ENCODE data around the gene CPPED1.

The CPPED1 gene, protein sequence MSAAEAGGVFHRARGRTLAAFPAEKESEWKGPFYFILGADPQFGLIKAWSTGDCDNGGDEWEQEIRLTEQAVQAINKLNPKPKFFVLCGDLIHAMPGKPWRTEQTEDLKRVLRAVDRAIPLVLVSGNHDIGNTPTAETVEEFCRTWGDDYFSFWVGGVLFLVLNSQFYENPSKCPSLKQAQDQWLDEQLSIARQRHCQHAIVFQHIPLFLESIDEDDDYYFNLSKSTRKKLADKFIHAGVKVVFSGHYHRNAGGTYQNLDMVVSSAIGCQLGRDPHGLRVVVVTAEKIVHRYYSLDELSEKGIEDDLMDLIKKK

DNA sequence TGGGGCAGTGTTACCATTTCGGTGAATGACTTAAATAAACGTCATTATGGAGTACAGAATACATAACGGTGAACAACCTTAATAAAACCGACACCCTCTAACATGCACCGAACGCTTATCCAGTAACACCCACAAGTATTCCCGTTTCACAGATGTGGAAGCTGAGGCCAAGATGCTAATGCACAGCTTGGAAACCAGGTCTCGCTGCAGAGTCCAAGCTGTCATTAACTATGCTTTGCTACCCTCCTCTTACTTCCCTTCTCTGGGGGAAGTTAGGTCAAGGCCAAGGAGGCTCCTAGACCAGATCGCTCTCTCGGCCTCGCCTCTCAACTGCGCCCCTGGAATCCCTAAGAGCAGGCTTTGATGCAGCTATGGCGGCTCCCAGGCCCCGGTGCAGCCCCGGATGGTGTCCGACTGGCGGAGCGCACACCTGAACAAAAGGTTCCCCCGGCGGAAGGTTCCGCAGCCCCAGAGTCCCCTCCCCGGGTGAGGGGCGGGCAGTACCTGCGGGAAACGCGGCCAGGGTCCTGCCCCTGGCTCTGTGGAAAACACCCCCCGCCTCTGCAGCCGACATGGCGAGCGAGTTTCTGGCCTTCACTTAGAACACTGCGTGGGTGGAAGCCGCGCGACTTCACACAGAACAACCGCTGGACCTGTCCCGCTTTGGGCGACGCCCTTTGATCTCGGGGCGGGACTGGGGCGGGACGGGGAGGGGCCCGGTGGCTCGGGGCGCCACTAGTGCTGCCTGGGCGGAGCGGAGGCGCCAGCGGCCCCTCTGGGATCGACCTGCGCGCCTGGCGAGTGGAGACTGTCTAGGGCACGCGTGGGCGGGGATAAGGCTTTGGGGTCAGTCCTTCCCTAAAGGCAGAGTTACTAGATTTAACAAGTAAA, at the start of gene CPPED1:
Gene CPPED1 (minus strand): TSS at position 685 of the 891 bp plus-strand sequence. CDS start 111 bp downstream, at position 574.
- ChIA-PET CTCF (interaction anchor here (0.6 kb wide), 1 partner anchor 785 kb away, joined by 4 read pairs; no protein-coding TSS in a partner anchor), POLR2A (interaction anchor here (0.8 to 1.2 kb wide), 2 partner anchors 10 to 16 kb away, joined by 3 to 5 read pairs; no protein-coding TSS in a partner anchor)
- Histone ChIP-seq H3K27ac (ENCODE audit: extremely low read depth, low read depth, low read length) (peak within 1 kb of the TSS; percentile 43; the same call in 1 of the 2 replicates), H3K4me1 (ENCODE audit: control insufficient read depth, insufficient read depth, low read length) (no peaks in the 10 kb centered on the region), H3K9me3 (ENCODE audit: control insufficient read depth, insufficient read depth, low read depth, low read length) (no peaks in the 10 kb centered on the region), H3K4me3 (ENCODE audit: low read depth, low read length) (peak within 1 kb of the TSS; percentile 75), H3K36me3 (ENCODE audit: control insufficient read depth in 2 of 2, insufficient read depth in 1 of 2, low read length in 2 of 2) (no peaks in the 10 kb centered on the region)
- TF ChIP-seq, protein P1, sequence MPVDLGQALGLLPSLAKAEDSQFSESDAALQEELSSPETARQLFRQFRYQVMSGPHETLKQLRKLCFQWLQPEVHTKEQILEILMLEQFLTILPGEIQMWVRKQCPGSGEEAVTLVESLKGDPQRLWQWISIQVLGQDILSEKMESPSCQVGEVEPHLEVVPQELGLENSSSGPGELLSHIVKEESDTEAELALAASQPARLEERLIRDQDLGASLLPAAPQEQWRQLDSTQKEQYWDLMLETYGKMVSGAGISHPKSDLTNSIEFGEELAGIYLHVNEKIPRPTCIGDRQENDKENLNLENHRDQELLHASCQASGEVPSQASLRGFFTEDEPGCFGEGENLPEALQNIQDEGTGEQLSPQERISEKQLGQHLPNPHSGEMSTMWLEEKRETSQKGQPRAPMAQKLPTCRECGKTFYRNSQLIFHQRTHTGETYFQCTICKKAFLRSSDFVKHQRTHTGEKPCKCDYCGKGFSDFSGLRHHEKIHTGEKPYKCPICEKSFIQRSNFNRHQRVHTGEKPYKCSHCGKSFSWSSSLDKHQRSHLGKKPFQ (tag by site-specific recombination; IDR thresholded peaks at IDR 0.05) = peak; percentile 73; the same call in 1 of the 2 replicates
- peak; percentile 87 for TF ChIP-seq ZFP69B (tag by site-specific recombination; IDR thresholded peaks at IDR 0.05)
- no peak for TF ChIP-seq MYNN (tag by site-specific recombination; IDR thresholded peaks at IDR 0.05; ENCODE audit: borderline replicate concordance)
- TF ChIP-seq ZBTB1 (tag by site-specific recombination; IDR thresholded peaks at IDR 0.05) = peak; percentile 40; the same call in 1 of the 2 replicates
- TF ChIP-seq FEZF1 (tag by site-specific recombination; IDR thresholded peaks at IDR 0.05) = peak; percentile 52; the same call in 1 of the 2 replicates
- peak; percentile 43; the same call in 1 of the 2 replicates for TF ChIP-seq ZNF558 (tag by site-specific recombination; IDR thresholded peaks at IDR 0.05)
- peak; percentile 94 for TF ChIP-seq ZNF24 (tag by site-specific recombination; IDR thresholded peaks at IDR 0.05)
- TF ChIP-seq, protein P2, sequence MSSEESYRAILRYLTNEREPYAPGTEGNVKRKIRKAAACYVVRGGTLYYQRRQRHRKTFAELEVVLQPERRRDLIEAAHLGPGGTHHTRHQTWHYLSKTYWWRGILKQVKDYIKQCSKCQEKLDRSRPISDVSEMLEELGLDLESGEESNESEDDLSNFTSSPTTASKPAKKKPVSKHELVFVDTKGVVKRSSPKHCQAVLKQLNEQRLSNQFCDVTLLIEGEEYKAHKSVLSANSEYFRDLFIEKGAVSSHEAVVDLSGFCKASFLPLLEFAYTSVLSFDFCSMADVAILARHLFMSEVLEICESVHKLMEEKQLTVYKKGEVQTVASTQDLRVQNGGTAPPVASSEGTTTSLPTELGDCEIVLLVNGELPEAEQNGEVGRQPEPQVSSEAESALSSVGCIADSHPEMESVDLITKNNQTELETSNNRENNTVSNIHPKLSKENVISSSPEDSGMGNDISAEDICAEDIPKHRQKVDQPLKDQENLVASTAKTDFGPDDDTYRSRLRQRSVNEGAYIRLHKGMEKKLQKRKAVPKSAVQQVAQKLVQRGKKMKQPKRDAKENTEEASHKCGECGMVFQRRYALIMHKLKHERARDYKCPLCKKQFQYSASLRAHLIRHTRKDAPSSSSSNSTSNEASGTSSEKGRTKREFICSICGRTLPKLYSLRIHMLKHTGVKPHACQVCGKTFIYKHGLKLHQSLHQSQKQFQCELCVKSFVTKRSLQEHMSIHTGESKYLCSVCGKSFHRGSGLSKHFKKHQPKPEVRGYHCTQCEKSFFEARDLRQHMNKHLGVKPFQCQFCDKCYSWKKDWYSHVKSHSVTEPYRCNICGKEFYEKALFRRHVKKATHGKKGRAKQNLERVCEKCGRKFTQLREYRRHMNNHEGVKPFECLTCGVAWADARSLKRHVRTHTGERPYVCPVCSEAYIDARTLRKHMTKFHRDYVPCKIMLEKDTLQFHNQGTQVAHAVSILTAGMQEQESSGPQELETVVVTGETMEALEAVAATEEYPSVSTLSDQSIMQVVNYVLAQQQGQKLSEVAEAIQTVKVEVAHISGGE (tag by site-specific recombination; conservative IDR thresholded peaks at IDR 0.05; ENCODE audit: low read depth) = peak; percentile 100
- TF ChIP-seq ZBTB21 (tag by site-specific recombination; IDR thresholded peaks at IDR 0.05) = peak; percentile 78
- 0 out of 2 replicates have a peak, but pooled peaks have one; percentile 19 for TF ChIP-seq ZNF544 (tag by site-specific recombination; IDR thresholded peaks at IDR 0.05)
- peak; percentile 83; the same call in 1 of the 2 replicates for TF ChIP-seq ZNF394 (tag by site-specific recombination; IDR thresholded peaks at IDR 0.05; ENCODE audit: borderline replicate concordance)
- no peak for TF ChIP-seq HOXC10 (CRISPR knock-in tag; IDR thresholded peaks at IDR 0.05)
- peak; percentile 89; the same call in 1 of the 2 replicates for TF ChIP-seq ZNF837 (tag by site-specific recombination; IDR thresholded peaks at IDR 0.05)
- TF ChIP-seq BCL11B (tag by site-specific recombination; IDR thresholded peaks at IDR 0.05; ENCODE audit: low read depth) = peak; percentile 96
- peak; percentile 54 for TF ChIP-seq WT1 (tag by site-specific recombination; IDR thresholded peaks at IDR 0.05)
- TF ChIP-seq, protein P3, sequence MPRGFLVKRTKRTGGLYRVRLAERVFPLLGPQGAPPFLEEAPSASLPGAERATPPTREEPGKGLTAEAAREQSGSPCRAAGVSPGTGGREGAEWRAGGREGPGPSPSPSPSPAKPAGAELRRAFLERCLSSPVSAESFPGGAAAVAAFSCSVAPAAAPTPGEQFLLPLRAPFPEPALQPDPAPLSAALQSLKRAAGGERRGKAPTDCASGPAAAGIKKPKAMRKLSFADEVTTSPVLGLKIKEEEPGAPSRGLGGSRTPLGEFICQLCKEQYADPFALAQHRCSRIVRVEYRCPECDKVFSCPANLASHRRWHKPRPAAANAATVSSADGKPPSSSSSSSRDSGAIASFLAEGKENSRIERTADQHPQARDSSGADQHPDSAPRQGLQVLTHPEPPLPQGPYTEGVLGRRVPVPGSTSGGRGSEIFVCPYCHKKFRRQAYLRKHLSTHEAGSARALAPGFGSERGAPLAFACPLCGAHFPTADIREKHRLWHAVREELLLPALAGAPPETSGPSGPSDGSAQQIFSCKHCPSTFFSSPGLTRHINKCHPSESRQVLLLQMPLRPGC (tag by site-specific recombination; IDR thresholded peaks at IDR 0.05) = peak; percentile 83
- no peak for TF ChIP-seq ZNF510 (tag by site-specific recombination; IDR thresholded peaks at IDR 0.05; ENCODE audit: insufficient replicate concordance)
- no peak for TF ChIP-seq ZNF747 (tag by site-specific recombination; IDR thresholded peaks at IDR 0.05)
- peak; percentile 85 for TF ChIP-seq ZSCAN23 (tag by site-specific recombination; IDR thresholded peaks at IDR 0.05)
- no peak for TF ChIP-seq ZNF621 (tag by site-specific recombination; IDR thresholded peaks at IDR 0.05)
- 0 out of 2 replicates have a peak, but pooled peaks have one; percentile 29 for TF ChIP-seq ZNF133 (tag by site-specific recombination; IDR thresholded peaks at IDR 0.05)
- TF ChIP-seq ZNF248 (tag by site-specific recombination; IDR thresholded peaks at IDR 0.05) = 0 out of 2 replicates have a peak, but pooled peaks have one; percentile 39
- peak; percentile 97 for TF ChIP-seq ZNF777 (tag by site-specific recombination; IDR thresholded peaks at IDR 0.05; ENCODE audit: borderline replicate concordance)
- 0 out of 2 replicates have a peak, but pooled peaks have one; percentile 25 for TF ChIP-seq RBAK (tag by site-specific recombination; IDR thresholded peaks at IDR 0.05)
- peak; percentile 17; the same call in 1 of the 2 replicates for TF ChIP-seq ZNF433 (tag by site-specific recombination; IDR thresholded peaks at IDR 0.05; ENCODE audit: low read depth)
- TF ChIP-seq ZNF175 (tag by site-specific recombination; IDR thresholded peaks at IDR 0.05) = no peak
- TF ChIP-seq, protein P4, sequence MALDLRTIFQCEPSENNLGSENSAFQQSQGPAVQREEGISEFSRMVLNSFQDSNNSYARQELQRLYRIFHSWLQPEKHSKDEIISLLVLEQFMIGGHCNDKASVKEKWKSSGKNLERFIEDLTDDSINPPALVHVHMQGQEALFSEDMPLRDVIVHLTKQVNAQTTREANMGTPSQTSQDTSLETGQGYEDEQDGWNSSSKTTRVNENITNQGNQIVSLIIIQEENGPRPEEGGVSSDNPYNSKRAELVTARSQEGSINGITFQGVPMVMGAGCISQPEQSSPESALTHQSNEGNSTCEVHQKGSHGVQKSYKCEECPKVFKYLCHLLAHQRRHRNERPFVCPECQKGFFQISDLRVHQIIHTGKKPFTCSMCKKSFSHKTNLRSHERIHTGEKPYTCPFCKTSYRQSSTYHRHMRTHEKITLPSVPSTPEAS (tag by site-specific recombination; IDR thresholded peaks at IDR 0.05) = peak; percentile 51; the same call in 1 of the 2 replicates
- no peak for TF ChIP-seq ZNF155 (tag by site-specific recombination; IDR thresholded peaks at IDR 0.05)
- TF ChIP-seq ZNF350 (tag by site-specific recombination; IDR thresholded peaks at IDR 0.05) = peak; percentile 65; the same call in 1 of the 2 replicates
